OCI-LY3 (cell line): ENCODE data around the gene RBM34.

Experiments used
- H2AFZ ChIP-seq: fragments of 200-600, 300-600 bp; shearing (Covaris generic); 2 replicates; pipeline ENCODE4 v1.6.0; 2014; ENCODE audit warnings: antibody characterized with exemption, low read depth, low read length
- H3K27ac ChIP-seq: fragments of 200-600, 300-600 bp; sonication (generic); 2 replicates; pipeline ENCODE4 v1.5.1; 2014; ENCODE audit warnings: mild to moderate bottlenecking, low read length, moderate library complexity, mixed read lengths
- H3K27me3 ChIP-seq: fragments of 200-600, 300-600 bp; sonication (generic); 2 replicates; pipeline ENCODE4 v1.6.1; 2014; ENCODE audit warnings: low read depth, low read length, mixed read lengths
- H3K36me3 ChIP-seq: fragments of 200-600, 300-600 bp; sonication (generic); replicated peaks from 2 replicates; pipeline ENCODE3; 2014; ENCODE audit warnings: low read depth, low read length, mixed read lengths
- H3K4me1 ChIP-seq: fragments of 300-600, 200-600 bp; sonication (generic); 2 replicates; pipeline ENCODE4 v1.6.1; 2014; ENCODE audit warnings: low read length, mixed read lengths
- H3K4me2 ChIP-seq: fragments of 200-600, 300-600 bp; sonication (generic); 2 replicates; pipeline ENCODE4 v1.6.1; 2014; ENCODE audit warnings: low read length, mixed read lengths
- H3K4me3 ChIP-seq: fragments of 300-600, 200-600 bp; sonication (generic); 2 replicates; pipeline ENCODE4 v1.5.1; 2014; ENCODE audit warnings: antibody characterized with exemption, mild to moderate bottlenecking, low read length, moderate library complexity
- H3K79me2 ChIP-seq: fragments of 300-600, 200-600 bp; shearing (Covaris generic); 2 replicates; pipeline ENCODE4 v1.6.1; 2014; ENCODE audit warnings: mild to moderate bottlenecking, low read length, mixed read lengths
- H3K9ac ChIP-seq: fragments of 300-600, 200-600 bp; shearing (Covaris generic); 2 replicates; pipeline ENCODE4 v1.6.0; 2014; ENCODE audit warnings: mild to moderate bottlenecking, low read length, moderate library complexity
- H3K9me3 ChIP-seq: fragments of 200-600, 300-600 bp; shearing (Covaris generic); 2 replicates; pipeline ENCODE4 v1.6.1; 2014; ENCODE audit warnings: low read length, mixed read lengths; ENCODE audit not compliant: insufficient read depth
- H4K20me1 ChIP-seq: fragments of 200-600, 300-600 bp; sonication (generic); 2 replicates; pipeline ENCODE4 v1.6.1; 2016; ENCODE audit warnings: low read length, mixed read lengths; ENCODE audit not compliant: insufficient read depth
- EZH2phosphoT487 ChIP-seq: fragments of 200-600 bp; shearing (Covaris generic); IDR thresholded peaks from 2 replicates; pipeline ENCODE4 v1.6.1; 2018; ENCODE audit warnings: antibody characterized with exemption, mixed run types, low read depth
- TF ChIP-seq, protein P1 (sequence below): fragments of 200-600, 300-600 bp; sonication (generic); IDR thresholded peaks from 2 replicates; pipeline ENCODE4 v1.5.1; 2014; ENCODE audit warnings: antibody characterized with exemption, low read length, low read depth

RBM34 gene

DNA sequence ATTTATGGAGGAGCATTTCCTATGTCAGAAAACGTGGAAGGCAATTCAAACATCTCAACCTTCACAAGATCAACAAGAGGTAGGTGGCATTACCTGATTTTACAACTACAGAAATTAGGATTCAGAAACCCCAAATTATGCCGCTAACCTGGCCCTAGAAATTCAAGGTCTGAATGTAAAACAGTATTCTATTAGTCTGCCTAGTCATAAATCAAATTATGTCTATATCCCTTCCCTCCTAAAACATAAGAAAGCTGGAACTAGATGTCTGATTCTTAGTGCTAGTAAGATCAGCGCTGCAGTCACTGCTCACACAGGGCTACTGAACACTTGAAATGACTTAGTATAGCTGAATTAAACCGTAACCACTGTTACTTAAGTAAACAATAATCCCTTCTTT is 33.8 kb downstream of the RBM34 start:
- H3K9ac ChIP-seq: peak overlapping the region; percentile 85
- H3K4me3 ChIP-seq: peak overlapping the region; percentile 94
- H3K27me3 ChIP-seq: no peaks in the 10 kb centered on the region
- H3K36me3 ChIP-seq: peaks cover 35% of the 10 kb centered on the region
- peak overlapping the region; percentile 89 for H3K4me2 ChIP-seq
- H3K79me2 ChIP-seq: peaks cover 70% of the 10 kb centered on the region
- H3K27ac ChIP-seq: no peak overlapping the region
- H3K4me1 ChIP-seq: peaks cover 18% of the 10 kb centered on the region
- H2AFZ ChIP-seq: no peak overlapping the region
- peaks cover 54% of the 10 kb centered on the region for H4K20me1 ChIP-seq
- no peaks in the 10 kb centered on the region for H3K9me3 ChIP-seq
- TF ChIP-seq EZH2phosphoT487: no peak
- TF ChIP-seq, protein P1, sequence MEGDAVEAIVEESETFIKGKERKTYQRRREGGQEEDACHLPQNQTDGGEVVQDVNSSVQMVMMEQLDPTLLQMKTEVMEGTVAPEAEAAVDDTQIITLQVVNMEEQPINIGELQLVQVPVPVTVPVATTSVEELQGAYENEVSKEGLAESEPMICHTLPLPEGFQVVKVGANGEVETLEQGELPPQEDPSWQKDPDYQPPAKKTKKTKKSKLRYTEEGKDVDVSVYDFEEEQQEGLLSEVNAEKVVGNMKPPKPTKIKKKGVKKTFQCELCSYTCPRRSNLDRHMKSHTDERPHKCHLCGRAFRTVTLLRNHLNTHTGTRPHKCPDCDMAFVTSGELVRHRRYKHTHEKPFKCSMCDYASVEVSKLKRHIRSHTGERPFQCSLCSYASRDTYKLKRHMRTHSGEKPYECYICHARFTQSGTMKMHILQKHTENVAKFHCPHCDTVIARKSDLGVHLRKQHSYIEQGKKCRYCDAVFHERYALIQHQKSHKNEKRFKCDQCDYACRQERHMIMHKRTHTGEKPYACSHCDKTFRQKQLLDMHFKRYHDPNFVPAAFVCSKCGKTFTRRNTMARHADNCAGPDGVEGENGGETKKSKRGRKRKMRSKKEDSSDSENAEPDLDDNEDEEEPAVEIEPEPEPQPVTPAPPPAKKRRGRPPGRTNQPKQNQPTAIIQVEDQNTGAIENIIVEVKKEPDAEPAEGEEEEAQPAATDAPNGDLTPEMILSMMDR: no peak

DNA sequence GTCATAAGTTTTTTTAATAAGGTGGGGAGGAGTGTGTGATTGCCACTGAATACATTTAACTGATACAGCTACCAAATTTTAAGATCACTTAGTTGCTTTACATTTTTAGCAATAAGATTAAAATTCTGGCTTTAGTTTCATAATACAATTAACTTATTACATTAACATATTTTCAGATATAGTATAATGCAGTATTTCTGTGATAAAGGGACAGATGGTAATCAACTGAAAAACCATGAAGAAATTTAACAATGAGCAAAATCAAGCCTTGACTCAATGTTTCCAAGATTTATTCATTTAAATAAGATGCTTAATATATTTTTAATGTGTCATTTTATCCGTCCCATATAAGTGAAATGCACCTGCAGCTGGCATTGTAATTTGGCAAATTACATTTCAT is 36.4 kb downstream of the RBM34 start:
- no peak overlapping the region for H3K4me2 ChIP-seq
- no peaks in the 10 kb centered on the region for H3K9me3 ChIP-seq
- H3K27ac ChIP-seq: no peak overlapping the region
- peaks cover 18% of the 10 kb centered on the region for H3K4me1 ChIP-seq
- H2AFZ ChIP-seq: no peak overlapping the region
- no peak overlapping the region for H3K4me3 ChIP-seq
- peaks cover 45% of the 10 kb centered on the region for H3K36me3 ChIP-seq
- H4K20me1 ChIP-seq: peaks cover 66% of the 10 kb centered on the region
- H3K9ac ChIP-seq: no peak overlapping the region
- no peaks in the 10 kb centered on the region for H3K27me3 ChIP-seq
- no peak for TF ChIP-seq EZH2phosphoT487
- TF ChIP-seq, protein P1: no peak
- H3K79me2 ChIP-seq: peaks cover 96% of the 10 kb centered on the region

DNA sequence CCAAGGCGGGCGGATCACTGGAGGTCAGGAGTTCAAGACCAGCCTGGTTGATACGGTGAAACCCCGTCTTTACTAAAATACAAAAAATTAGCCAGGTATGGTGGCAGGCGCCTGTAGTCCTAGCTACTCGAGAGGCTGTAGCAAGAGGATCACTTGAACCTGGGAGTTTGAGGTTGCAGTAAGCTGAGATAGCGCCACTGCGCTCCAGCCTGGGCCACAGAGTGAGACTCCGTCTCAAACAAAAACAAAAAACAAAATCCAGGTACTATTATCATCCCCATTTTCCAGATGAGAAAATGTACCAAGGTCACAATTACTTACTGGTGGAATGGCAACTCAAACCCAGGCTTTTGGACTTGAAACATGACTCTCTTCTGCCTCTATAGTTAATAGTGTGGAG is 36.9 kb downstream of the RBM34 start:
- Histone ChIP-seq H3K4me3 (no peak overlapping the region), H3K27ac (no peak overlapping the region), H2AFZ (no peak overlapping the region), H3K9ac (no peak overlapping the region), H3K79me2 (peaks cover 100% of the 10 kb centered on the region), H3K36me3 (peaks cover 50% of the 10 kb centered on the region), H3K4me2 (no peak overlapping the region), H3K9me3 (no peaks in the 10 kb centered on the region), H3K4me1 (peaks cover 16% of the 10 kb centered on the region), H3K27me3 (no peaks in the 10 kb centered on the region), H4K20me1 (peaks cover 70% of the 10 kb centered on the region)
- TF ChIP-seq, protein P1: no peak
- no peak for TF ChIP-seq EZH2phosphoT487

DNA sequence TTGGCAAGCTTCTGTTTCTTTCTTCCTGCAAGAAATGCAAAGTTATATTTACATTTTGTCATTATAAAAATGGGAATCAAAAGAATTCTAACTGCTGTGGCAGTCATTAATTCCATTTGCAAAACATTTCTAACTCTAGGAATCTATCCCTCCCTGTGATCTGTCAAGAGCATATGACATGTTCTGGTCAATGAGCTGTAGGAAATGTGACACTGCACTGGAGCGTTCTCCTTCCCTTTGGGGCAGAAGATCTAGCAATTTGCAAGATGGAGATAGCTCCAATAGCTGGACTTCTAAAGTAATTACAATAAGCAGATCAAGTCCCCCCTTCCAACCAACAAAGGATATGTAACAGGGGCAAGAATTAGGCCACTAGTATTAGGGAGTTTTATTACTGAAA is 38.7 kb downstream of the RBM34 start:
- Histone ChIP-seq H3K4me3 (no peak overlapping the region), H3K9ac (no peak overlapping the region), H3K27me3 (no peaks in the 10 kb centered on the region), H3K79me2 (peaks cover 100% of the 10 kb centered on the region), H4K20me1 (peaks cover 83% of the 10 kb centered on the region), H3K27ac (no peak overlapping the region), H3K4me2 (no peak overlapping the region), H3K9me3 (no peaks in the 10 kb centered on the region), H3K36me3 (peaks cover 63% of the 10 kb centered on the region), H2AFZ (no peak overlapping the region), H3K4me1 (peaks cover 13% of the 10 kb centered on the region)
- no peak for TF ChIP-seq EZH2phosphoT487
- TF ChIP-seq, protein P1: no peak
